GM21737 (cell line): Measurements from ENCODE around the gene NOP10.
A peak's percentile ranks its signal among the peaks of the same experiment; 100 is the strongest.
"Not testable (repeated sequence)": the region's sequence is repeated elsewhere in the genome, so short reads cannot be mapped to it uniquely, and the experiment has no call there.

Source experiments
- ATAC-seq: cut with Tn5 transposase; IDR thresholded peaks from one replicate; pipeline ENCODE4 v1.9.1; 2021; ENCODE audit warnings: mild to moderate bottlenecking, moderate library complexity; ENCODE audit not compliant: unreplicated experiment

NOP10 gene

DNA sequence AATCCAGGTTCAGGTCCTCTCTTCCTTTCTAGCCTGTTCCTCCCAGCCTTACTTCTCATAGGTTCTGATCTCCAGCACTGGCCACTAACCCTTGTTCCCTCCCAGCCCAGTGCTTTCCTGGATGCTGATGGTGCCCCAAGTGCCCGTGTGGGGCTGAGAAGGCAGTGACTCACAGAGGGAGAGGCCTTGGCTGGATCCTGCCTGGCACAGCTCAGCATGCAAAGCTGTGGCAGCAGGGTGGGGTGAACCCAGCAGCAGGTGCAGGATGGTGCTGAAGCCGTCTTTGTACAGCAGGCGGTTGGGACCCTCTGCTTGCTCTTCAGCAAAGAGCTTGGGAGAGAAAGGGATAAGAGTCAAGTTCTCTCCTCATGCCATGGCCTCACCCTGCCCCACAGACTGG lies 16.5 kb upstream of the NOP10 start:
- no peak for ATAC-seq

DNA sequence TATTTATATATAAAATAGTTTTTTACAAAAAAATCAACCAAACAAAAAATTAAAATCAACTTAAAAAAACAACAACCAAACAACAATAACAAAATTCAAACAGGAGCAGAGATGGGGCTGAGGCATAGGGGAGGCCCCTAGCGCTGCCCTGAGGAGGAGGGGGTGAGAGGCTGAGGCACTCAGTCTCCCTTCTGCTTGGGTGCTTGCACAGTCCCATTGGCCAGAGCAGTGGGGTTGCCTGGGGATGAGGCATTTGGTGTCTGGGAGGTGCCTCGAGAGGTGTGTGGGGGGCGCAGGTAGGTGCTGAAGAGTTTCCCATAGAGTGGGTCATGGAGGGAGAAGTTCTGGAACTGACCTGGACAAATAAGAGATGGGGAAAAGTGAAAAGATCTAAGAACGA lies 16.0 kb upstream of the NOP10 start:
- ATAC-seq: no peak

DNA sequence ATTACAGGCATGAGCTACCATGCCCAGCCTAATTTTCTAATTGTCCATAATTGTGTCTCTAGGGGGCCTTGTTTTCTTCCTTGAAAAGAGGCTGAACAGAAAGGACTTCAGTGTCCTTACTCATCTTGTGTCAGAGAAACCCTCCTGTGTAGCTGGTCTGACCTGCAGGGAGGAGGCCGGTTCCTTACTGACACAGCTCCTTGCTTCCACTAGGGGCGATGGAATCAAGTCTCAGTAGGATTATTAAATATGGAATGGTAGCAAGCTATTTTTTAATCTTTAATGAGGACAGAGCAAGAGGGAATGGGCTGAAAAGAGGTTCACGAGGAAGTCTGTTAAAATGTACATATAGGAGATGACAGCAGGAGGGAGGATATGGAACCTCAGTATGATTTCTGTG lies 15.4 kb upstream of the NOP10 start:
- ATAC-seq: no peak

DNA sequence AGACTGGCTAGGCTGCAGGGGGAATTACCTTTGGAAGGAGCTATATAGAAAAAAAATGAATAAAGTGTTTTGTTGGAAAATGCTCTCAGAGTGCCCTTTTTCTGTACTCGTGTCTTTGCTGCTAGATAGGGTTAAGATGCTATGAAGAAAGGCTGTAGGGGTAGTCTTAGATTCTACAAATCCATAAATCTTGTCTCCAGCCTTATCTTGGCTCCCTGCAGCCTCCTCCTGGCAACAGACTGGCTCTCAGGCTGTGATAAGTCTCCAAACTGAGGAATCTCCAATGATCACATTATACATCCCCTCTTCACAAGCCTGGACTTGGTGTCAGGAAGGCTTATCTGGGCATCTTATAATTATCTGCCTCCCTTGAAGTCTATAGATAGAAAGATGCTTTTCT lies 14.7 kb upstream of the NOP10 start:
- ATAC-seq: no peak

DNA sequence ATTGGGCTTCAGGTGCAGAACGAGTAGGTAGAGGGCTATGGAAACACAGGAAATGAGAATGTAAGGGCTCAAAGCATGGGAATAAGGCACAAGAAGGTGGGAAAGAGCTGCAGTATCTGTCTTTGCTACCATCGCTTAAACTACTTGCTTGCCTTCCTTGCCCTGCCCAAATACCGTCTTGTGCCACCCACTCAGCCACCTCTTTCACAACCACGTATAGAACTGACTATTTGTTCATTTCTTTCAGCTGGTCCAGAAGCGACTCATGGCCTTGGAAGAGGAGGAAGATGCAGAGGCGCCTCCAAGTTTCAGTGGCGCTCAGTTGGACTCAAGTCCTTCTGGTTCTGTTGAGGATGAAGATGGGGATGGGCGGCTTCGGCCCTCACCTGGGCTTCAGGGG lies 12.3 kb upstream of the NOP10 start:
- no peak for ATAC-seq

DNA sequence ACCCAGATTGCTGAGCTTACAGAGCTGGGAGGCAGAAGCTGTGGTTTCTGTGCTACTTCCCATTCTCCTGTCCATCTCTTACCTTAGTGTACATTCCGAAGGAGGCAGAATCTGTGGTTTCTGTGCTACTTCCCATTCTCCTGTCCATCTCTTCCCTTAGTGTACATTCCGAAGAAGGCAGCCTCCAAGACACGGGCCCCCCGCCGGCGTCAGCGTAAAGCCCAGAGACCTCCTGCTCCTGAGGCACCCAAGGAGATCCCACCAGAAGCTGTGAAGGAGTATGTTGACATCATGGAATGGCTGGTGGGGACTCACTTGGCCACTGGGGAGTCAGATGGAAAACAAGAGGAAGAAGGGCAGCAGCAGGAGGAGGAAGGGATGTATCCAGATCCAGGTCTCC lies 11.3 kb upstream of the NOP10 start:
- ATAC-seq: no peak

DNA sequence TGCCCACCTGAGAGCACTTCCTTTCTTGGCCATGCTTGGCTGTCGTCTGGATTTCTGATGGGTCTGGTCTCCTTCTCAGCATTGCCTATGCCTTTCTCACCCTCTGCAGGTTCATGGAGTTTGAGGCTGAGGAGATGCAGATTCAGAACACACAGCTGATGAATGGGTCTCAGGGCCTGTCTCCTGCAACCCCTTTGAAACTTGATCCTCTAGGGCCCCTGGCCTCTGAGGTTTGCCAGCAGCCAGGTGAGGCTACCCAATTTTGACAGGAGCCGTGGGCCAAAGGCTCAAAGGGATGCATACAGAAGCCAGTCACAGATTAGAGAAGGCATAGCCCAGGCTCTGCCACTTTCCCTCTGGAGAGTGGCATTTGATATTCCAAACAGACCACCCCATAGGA lies 10.7 kb upstream of the NOP10 start:
- no peak for ATAC-seq

DNA sequence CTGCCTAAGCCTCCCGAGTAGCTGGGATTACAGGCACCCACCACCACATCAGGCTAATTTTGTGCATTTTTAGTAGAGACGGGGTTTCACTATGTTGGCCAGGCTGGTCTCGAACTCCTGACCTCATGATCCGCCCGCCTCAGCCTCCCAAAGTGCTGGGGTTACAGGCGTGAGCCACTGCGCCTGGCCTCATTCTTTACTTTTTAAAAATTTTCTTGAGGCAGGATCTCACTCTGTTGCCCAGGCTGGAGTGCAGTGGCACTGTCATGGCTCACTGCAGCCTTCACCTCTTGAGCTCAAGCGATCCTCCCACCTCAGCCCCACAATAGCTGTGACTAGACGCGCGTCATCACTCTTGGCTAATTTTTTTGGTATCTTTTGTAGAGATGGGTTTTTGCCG lies 10.1 kb upstream of the NOP10 start:
- ATAC-seq: not testable (repeated sequence)

DNA sequence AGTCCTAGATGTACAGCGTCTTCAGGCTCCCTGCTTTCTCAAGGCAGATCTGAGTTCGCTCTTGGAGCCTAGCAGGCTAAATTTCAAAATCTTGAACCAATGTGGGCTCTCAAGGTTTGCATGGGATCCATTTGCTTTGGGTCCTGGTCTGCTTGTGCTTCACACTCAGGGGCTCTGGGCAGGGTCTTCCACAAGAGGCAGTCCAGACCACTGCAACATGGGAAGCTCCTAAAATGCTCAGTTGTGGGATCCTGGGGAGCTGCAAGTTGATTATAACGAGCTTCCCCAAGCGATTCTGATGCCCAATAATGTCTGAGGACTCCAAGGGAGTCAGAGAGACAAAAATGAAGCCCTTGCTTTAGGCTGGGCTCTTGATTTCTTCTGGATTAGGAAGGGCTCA lies 6.8 kb upstream of the NOP10 start:
- ATAC-seq: no peak

DNA sequence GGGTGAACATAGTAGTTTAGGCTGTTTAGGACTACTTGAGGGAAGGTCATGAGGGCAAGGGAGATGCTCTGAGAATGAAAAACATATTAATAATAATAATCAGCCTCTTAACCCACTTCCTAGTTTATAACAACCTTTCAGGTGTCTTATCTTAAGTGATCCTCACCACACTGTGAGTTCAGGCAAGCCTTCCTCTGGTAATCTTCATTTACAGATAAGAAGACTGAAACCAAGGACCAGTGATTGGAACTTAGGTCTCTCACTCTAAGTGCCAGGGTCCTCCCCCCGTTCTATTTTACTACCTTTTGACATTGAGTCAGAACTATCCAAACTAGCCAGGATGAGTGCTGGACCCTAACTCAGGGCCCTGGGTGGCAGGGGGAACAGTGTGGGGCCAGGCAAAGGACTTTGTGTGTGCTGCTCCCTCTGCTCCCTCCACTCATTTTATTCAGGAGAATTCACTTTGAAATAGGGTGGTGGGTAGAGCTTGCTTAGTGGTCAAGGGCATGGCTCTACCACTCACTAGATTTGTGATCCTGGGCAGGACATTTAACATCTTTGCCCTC lies 5.9 kb upstream of the NOP10 start:
- no peak for ATAC-seq

DNA sequence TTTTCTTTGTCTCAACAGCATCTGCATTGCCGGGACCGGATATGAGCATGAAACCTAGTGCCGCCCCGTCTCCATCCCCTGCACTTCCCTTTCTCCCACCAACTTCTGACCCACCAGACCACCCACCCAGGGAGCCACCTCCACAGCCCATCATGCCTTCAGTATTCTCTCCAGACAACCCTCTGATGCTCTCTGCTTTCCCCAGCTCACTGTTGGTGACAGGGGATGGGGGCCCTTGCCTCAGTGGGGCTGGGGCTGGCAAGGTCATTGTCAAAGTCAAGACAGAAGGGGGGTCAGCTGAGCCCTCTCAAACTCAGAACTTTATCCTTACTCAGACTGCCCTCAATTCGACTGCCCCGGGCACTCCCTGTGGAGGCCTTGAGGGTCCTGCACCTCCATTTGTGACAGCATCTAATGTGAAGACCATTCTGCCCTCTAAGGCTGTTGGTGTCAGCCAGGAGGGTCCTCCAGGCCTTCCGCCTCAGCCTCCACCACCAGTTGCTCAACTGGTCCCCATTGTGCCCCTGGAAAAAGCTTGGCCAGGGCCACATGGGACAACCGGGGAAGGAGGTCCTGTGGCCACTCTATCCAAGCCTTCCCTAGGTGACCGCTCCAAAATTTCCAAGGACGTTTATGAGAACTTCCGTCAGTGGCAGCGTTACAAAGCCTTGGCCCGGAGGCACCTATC lies 5.2 kb upstream of the NOP10 start:
- no peak for ATAC-seq

DNA sequence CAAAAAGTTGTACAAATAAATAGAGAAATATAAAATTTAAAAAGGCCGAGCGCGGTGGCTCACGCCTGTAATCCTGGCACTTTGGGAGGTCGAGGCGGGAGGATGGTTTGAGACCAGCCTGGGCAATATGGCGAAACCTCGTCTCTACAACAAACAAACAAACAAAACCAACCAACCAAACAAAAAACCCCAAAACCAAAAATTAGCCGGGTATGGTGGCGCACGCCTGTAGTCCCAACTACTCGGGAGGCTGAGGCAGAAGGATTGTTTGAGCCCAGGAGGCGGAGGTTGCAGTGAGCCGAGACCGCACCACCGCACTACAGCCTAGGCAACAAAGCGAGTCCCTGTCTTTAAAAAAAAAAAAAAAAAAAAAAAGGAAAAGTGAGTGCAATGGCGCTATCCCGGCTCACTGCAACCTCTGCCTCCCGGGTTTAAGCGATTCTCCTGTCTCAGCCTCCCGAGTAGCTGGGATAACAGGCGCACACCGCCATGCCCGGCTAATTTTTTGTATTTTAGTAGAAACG lies 661 bp downstream of the NOP10 start:
- ATAC-seq: not testable (repeated sequence)

DNA sequence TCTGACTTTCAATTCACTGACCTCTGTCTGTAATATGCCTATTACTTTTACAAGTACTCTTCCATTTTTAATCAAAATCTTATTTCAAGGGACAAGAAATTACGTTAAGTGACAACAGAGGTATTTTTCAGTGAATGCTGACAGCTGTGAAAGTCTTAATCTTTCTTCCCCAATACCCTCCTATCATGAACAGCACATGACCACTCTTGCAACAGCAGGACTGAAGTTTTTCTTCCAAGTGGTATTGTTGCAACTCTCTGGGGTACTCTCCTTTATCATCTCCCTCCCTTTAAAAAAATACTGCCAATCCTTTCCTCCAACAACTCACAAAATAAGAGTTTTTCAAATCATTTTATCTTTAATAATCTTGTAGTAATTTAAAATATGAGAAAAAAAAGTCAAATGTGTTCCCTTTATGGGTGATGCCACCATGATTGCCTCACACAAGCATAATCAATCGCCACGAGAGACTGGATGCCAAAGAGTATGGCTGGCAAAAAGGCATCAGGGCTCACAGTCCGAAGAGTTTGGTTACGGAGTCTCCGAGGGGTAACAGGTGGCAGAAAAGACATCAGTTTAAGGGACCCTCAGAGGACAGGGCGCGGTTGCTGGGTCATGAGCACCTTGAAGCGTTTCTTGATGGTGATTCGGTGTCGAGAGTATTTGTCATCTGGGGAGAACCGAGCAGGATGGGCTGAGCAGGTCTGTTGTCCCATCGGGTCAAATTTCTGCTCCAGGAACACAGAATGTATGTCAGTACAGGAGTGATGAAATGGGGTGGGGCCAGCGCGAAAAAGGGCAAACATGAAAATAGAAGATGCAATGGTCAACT lies 1.3 kb downstream of the NOP10 start:
- ATAC-seq: no peak

DNA sequence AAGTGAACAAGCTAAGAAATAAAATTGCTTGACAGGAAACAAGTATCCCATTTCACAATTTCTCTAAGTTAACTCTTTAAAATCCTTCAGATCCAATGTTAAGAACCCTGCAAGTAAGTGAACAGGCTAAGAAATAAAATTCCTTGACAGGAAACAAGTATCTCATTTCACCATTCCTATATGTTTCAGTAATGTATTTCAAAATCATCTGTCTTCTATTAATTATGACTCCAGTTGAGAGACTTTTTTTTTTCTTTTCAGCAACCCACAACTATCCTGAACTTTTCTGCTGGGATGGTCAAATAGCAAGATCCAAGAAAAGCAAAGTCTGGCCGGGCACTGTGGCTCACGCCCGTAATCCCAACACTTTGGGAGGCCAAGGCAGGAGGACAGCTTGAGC lies 3.0 kb downstream of the NOP10 start:
- ATAC-seq: no peak

DNA sequence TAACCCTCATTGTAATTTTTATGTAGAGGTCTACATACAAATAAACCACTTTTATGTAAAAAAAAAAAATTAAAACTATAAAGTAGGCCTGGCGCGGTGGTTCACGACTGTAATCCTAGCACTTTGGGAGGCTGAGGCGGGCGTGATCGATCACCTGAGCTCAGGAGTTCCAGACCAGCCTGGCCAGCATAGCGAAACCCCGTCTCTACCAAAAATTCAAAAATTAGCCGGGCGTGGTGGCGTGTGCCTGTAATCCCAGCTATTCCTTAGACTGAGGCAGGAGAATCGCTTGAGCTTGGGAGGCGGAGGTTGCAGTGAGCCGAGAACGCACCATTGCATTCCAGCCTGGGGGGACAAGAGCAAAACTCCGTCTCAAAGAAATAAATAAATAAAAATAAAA lies 4.6 kb downstream of the NOP10 start:
- ATAC-seq: no peak

DNA sequence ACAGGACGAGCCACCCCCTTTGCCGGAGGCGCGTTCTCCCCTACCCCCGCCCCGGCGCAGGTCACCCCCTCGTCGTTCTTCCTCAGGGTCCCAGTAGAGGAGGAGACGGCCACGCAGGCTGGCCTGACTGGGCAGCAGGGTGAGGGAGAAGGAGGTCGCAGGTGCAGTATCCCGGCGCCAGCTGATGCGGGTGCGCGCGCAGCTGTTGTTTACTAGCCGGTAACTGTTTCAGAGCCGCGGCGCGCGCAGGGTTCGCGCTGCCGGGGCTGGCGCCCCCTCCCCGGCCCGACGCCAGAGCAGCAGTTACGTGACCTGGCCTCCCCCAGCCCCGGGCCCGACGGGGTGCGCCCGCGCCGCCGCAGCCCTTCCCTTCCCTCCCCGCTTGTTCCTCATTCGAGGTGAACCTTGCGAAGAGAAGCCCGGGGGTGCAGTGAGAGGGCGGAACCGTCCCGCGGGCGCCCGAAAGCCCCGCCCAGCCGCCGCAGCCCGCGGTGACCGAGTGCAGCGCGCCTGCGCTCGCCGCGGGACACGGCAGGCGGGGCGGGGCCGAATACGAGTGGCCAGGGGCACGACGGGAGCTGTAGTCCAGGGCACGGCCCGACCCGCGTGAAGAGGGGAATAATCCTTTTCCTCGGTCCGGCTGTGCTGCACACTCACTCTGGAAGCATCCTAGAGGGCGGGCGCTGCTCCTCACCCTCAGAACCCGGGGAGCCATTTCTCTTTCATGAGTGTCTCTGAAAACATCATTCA lies 5.2 kb downstream of the NOP10 start, which contains the start of gene SLC12A6:
SLC12A6 (minus strand) TSS at position 225 of the 750 bp plus-strand sequence. CDS start 1,101 bp downstream, outside the sequence.
- peak; percentile 71 for ATAC-seq

DNA sequence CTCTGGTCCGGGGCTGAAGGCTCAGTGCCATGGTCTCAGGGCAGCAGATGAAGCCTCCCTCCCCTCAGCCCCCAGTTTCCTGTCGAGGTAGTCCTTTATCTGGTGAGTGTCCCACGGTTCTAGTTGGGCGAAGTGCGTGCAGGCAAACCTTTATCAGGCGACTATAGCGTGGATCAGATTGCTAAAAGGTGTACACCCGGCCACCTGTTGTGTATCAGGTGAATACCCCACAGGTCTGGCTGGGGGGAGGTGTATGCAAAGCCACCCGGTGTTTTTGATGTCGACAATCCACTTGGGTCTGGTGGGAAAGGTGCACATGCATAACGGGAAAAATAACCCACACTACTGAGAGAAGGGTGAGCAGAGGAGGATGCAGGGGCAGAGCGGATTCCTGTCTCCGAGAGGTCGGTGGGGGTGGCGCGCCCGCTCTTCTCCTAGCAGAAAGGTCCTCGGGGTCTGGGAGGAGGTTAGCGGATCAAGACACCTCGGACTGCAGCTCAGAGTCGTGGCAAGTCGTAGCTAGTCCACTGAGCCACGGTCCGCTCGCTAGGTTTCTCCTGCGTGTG lies 5.9 kb downstream of the NOP10 start:
- ATAC-seq: peak; percentile 8

DNA sequence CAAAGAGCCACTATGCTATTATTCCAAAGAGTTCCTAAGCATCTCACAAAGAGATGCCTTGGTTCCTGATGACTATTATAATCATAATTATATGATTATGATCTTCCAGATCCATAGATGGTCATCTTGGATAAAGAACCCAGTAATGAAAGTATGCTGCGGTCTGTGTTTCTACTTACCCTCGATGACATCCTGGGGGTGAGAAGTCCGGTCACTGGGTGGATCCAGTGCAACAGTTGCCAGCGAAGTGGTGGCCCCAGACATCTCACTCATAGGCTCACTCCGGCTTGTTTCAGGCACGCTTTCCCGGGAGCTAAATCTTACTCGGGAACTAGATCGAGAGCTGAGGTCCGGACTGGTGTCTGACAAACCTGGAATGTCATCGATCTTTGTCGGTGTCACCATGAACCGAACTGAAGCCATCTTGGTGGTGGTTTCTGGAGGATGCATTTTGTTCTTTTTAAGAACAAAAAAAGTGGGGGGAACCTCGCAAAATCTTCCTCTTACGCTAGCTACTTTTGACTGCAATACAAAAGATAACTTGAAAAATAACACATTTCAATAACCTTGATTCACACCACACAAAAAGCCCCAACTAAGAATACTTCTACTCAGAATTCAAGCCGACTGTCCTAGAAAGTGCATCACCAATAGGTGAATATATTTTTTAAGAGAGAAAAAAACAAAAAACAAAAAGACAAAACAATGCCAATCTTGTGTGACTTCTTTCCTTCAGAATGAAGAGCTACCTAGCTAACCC lies 6.5 kb downstream of the NOP10 start:
- ATAC-seq: no peak

DNA sequence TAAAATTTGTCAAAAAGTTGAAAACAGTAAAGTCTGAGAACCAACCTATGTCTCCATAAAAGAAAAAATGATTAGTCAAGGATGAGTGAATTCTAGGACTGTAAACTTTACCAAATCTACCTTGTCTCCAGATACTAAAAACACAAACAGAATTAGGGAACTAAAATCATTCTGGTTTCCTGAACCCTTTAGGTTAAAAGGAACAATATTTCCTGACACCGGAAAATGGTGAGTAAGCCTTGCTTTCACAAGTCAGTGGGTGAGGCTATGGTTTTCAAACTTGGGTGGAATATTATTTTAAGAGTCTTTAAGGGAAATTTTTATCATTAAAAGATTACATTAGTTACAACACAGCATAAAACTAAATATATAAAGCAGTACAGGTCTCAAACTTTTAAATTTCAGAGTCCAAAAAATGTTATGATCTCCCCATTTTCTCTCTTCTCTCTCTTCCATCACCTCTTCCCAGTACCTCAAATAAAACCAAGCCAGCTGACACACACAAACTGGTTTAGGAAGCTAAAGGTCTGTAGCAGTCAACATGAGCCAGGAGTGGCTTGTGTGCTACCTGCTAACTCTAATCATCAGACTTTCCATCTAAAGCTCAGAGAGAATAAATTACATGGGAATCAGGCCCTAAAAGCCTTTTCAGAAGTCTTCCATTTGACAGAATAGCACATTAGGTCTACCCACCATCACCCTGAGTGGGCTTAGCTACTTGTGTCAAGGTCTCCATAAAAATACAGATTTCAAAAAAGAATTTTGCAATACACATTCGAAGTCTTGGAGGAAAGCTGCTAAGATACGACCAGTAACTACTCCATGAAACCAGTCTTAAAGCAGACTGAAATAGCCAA lies 7.5 kb downstream of the NOP10 start:
- no peak for ATAC-seq
